A549 (cell line): ENCODE measurements around the gene SLC46A1.

Experiments
- BCL3 ChIP-seq: fragments of >200 bp; sonication (Bioruptor Twin); formaldehyde crosslinking; IDR thresholded peaks from 3 replicates; pipeline ENCODE4 v1.6.1; 2016
- CTCF ChIP-seq: fragments of >200 bp; sonication (Bioruptor Twin); formaldehyde crosslinking; IDR thresholded peaks from 3 replicates; pipeline ENCODE4 v1.5.1; 2016

GRCh38 chr17:28397687-28398279 is 8.2 kb downstream of the SLC46A1 start:
- no peak for TF ChIP-seq BCL3
- TF ChIP-seq CTCF, result no peak
